Type B pancreatic cell (in vitro differentiated cells): ENCODE measurements around the gene OR10G6. TPM values are rescaled to one million over a fixed set of nuclear protein-coding genes. Genes with fewer than 3 reads are reported as not detected.
"Not testable (repeated sequence)": the region's sequence is repeated elsewhere in the genome, so short reads cannot be mapped to it uniquely, and the experiment has no call there.

Experiments used
- DNase-seq: peaks from one replicate; pipeline ENCODE4 v3.0.0; 2021; ENCODE audit warnings: mixed read lengths; ENCODE audit not compliant: unreplicated experiment; ENCODE audit errors: extremely low spot score
- H3K27ac Mint-ChIP-seq: 2 replicates; pipeline ENCODE4 v1.8.0; 2021; ENCODE audit warnings: mild to moderate bottlenecking, mixed read lengths
- H3K27me3 Mint-ChIP-seq: 2 replicates; pipeline ENCODE4 v1.8.0; 2021; ENCODE audit warnings: mixed read lengths
- H3K36me3 Mint-ChIP-seq: 2 replicates; pipeline ENCODE4 v1.8.0; 2021; ENCODE audit warnings: mixed read lengths
- H3K4me1 Mint-ChIP-seq: one replicate; pipeline ENCODE4 v1.8.0; 2021; ENCODE audit warnings: mixed read lengths; ENCODE audit not compliant: unreplicated experiment
- H3K4me3 Mint-ChIP-seq: 2 replicates; pipeline ENCODE4 v1.8.0; 2021; ENCODE audit warnings: mild to moderate bottlenecking, mixed read lengths
- H3K9me3 Mint-ChIP-seq: 2 replicates; pipeline ENCODE4 v1.8.0; 2021; ENCODE audit warnings: mixed read lengths
- CTCF ChIP-seq: fragments of 200-600 bp; sonication (generic); conservative IDR thresholded peaks from 2 replicates; pipeline ENCODE4 v1.5.0; 2021; ENCODE audit warnings: antibody characterized with exemption, mild to moderate bottlenecking
- total RNA-seq: library from RNA; stranded (reverse); gene quantifications from 2 replicates; pipeline ENCODE4 v1.2.1, GENCODE V29; 2021; ENCODE audit warnings: low replicate concordance

OR10G6 gene
- total RNA-seq, 1 donor from 2014 or later, result not detected

GRCh38 chr11:124026498-124026897 is 31.5 kb upstream of the OR10G6 start, which contains the start of gene OR10G8:
OR10G8 (plus strand) TSS chr11:124026798; CDS start chr11:124029623, 2,825 bp downstream.
- Mint-ChIP-seq H3K27me3 (peaks cover 3% of the 10 kb centered on the region), H3K27ac (no peak within 1 kb of the TSS), H3K36me3 (no peaks in the 10 kb centered on the region), H3K4me3 (no peak within 1 kb of the TSS), H3K9me3 (no peaks in the 10 kb centered on the region), H3K4me1 (no peaks in the 10 kb centered on the region)
- no peak for TF ChIP-seq CTCF
- no peak for DNase-seq

GRCh38 chr11:124015837-124016236 is 20.9 kb upstream of the OR10G6 start:
- H3K27me3 Mint-ChIP-seq, H3K36me3 Mint-ChIP-seq, H3K27ac Mint-ChIP-seq, H3K4me1 Mint-ChIP-seq, H3K4me3 Mint-ChIP-seq, DNase-seq, H3K9me3 Mint-ChIP-seq: not testable (repeated sequence)

DNA sequence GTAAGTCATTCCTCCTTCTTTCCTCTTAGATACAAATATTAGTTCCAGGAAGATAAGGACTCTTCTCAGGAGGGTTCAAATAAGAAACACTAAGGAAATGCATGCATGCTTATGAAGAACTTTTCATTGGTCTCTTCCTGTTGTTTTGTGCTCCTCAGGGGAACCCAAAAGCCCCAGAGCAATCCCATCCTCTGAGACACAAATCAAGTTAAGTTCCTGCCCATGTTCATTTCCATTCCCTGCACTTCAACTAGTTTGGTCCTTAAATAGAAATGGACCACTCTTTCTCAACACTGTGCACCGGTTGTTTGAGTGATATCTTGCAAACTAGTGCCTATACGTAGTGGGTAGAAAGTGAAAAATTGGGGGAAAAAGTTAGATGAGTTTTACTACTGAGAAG is 17.7 kb upstream of the OR10G6 start, which contains the start of gene OR10G4:
TSS of gene OR10G4 (plus strand) at position 301 of the 400 bp plus-strand sequence. CDS start 2,578 bp downstream, outside the sequence.
- H3K27ac Mint-ChIP-seq, result no peak within 1 kb of the TSS
- H3K27me3 Mint-ChIP-seq, result no peaks in the 10 kb centered on the region
- H3K36me3 Mint-ChIP-seq, result no peaks in the 10 kb centered on the region
- no peak for TF ChIP-seq CTCF
- DNase-seq, result no peak
- no peak within 1 kb of the TSS for H3K4me3 Mint-ChIP-seq
- no peaks in the 10 kb centered on the region for H3K4me1 Mint-ChIP-seq
- no peaks in the 10 kb centered on the region for H3K9me3 Mint-ChIP-seq

GRCh38 chr11:123979311-123979710 is 15.7 kb downstream of the OR10G6 start:
- no peak for TF ChIP-seq CTCF
- H3K36me3 Mint-ChIP-seq, result no peaks in the 10 kb centered on the region
- no peak for DNase-seq
- no peaks in the 10 kb centered on the region for H3K4me1 Mint-ChIP-seq
- no peak overlapping the region for H3K27ac Mint-ChIP-seq
- no peaks in the 10 kb centered on the region for H3K9me3 Mint-ChIP-seq
- H3K27me3 Mint-ChIP-seq, result peaks cover 3% of the 10 kb centered on the region
- no peak overlapping the region for H3K4me3 Mint-ChIP-seq

DNA sequence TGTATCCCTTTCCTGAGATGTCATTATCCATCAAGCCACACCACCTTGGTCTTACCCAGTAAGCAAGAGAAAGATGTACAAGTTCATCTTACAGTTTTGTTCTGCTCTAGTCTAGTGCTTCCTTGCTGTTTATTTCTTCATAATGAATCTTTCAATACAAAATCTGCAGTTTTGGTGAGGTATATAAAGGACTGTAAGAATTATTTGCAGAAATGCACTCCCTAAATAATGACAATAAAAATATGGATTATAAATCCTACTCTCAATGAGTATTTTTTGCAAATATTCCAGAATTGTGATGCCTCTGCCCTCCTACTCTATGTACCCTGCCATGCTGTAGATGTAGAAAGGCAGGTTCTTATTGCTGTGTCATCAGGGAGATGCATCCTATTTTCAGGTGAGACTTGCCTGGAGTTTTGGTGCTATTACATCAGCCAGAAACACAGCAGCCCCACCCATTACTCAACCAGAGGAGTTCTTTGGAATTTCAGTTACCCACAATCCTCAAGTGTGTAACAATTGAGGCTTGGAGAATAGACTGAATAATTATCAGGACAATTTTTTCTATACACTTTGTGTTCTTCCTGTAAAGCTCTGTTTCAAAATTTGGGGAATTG is 17.1 kb downstream of the OR10G6 start, which contains the start of gene OR10S1:
TSS of gene OR10S1 (minus strand) at position 51 of the 617 bp plus-strand sequence. CDS start 117 bp downstream, outside the sequence.
- TF ChIP-seq CTCF, result no peak
- Mint-ChIP-seq H3K27ac (peak within 1 kb of the TSS; percentile 57), H3K9me3 (no peaks in the 10 kb centered on the region)

GRCh38 chr11:123976770-123977560 is 18.0 kb downstream of the OR10G6 start:
- Mint-ChIP-seq H3K27ac (no peak overlapping the region), H3K9me3 (no peaks in the 10 kb centered on the region), H3K27me3 (peaks cover 3% of the 10 kb centered on the region), H3K4me3 (no peak overlapping the region), H3K4me1 (no peaks in the 10 kb centered on the region), H3K36me3 (no peaks in the 10 kb centered on the region)
- DNase-seq, result no peak
- no peak for TF ChIP-seq CTCF

More for the DNA sequence above, 17.1 kb downstream of the OR10G6 start, which contains the start of gene OR10S1:
- no peak for DNase-seq
- Mint-ChIP-seq H3K27me3 (peaks cover 3% of the 10 kb centered on the region), H3K36me3 (no peaks in the 10 kb centered on the region), H3K4me3 (no peak within 1 kb of the TSS), H3K4me1 (no peaks in the 10 kb centered on the region)
